B cell (primary cell): ENCODE results near the gene HENMT1. TPM values are rescaled to one million over a fixed set of nuclear protein-coding genes. Genes with fewer than 3 reads are reported as not detected.

Experiments
- ATAC-seq: fragments of 200-7000 bp; cut with Tn5 transposase; one replicate; pipeline ENCODE4 v1.10.0; 2021; ENCODE audit warnings: low read depth, mild to moderate bottlenecking, moderate number of reproducible peaks, moderate library complexity
- CTCF ChIA-PET: fragments of 350-600 bp; sonication (Branson Sonifier 250); formaldehyde crosslinking; loops from one replicate; lab custom pipeline; 2021; ENCODE audit warnings: antibody characterized with exemption, inconsistent platforms; lab: Charles Lee
- POLR2A ChIA-PET: fragments of 350-600 bp; sonication (Branson Sonifier 250); formaldehyde crosslinking; loops from one replicate; lab custom pipeline; 2021; ENCODE audit warnings: antibody characterized with exemption; lab: Charles Lee
- DNase-seq: peaks from one replicate; pipeline ENCODE4 v3.0.0; 2013
- H2AFZ ChIP-seq: 2 replicates; pipeline ENCODE4 v1.6.1; 2012; ENCODE audit warnings: mild to moderate bottlenecking, low read depth, low read length; ENCODE audit not compliant: insufficient read depth, poor library complexity, severe bottlenecking
- H3K27ac ChIP-seq, 2 donors: 1 replicate in 1 of 2; 2 replicates in 1 of 2; pipeline ENCODE4 v1.5.1; 2012 to 2013; ENCODE audit warnings: low read length in 2 of 2, mild to moderate bottlenecking in 2 of 2, moderate library complexity in 1 of 2
- H3K27me3 ChIP-seq, 4 experiments: fragments of 200-600 bp in 1 of 4; sonication (generic) in 1 of 4; replicated peaks in 1 of 4; 1 replicate in 2 of 4; 2 replicates in 2 of 4; pipeline versions ENCODE4 v1.6.1 to v1.7.0; 2013 to 2016; ENCODE audit warnings: low read length in 3 of 4, mild to moderate bottlenecking in 2 of 4, mixed read lengths in 1 of 4, moderate library complexity in 1 of 4; ENCODE audit not compliant: insufficient read depth in 4 of 4, control insufficient read depth in 3 of 4; ENCODE audit errors: control extremely low read depth in 1 of 4
- H3K36me3 ChIP-seq, 2 experiments: replicated peaks in 1 of 2; 1 replicate in 1 of 2; 2 replicates in 1 of 2; pipeline versions ENCODE4 v1.6.1 to v1.7.1; 2013; ENCODE audit warnings: low read length in 1 of 2; ENCODE audit not compliant: insufficient read depth in 2 of 2, control insufficient read depth in 1 of 2; ENCODE audit errors: control extremely low read depth in 1 of 2, extremely low read depth in 1 of 2
- H3K4me1 ChIP-seq, 2 donors: fragments of 200-600 bp in 1 of 2; sonication (generic) in 1 of 2; 1 replicate in 1 of 2; 2 replicates in 1 of 2; pipeline versions ENCODE4 v1.5.1 to v1.6.1; 2013 to 2017; ENCODE audit warnings: low read length in 2 of 2; ENCODE audit not compliant: control insufficient read depth in 2 of 2, insufficient read depth in 2 of 2
- H3K4me2 ChIP-seq: replicated peaks from 2 replicates; pipeline ENCODE3; 2012; ENCODE audit warnings: mild to moderate bottlenecking, low read depth, low read length; ENCODE audit not compliant: poor library complexity, severe bottlenecking
- H3K4me3 ChIP-seq, 5 experiments: fragments of 200-600 bp in 1 of 5; sonication (generic) in 1 of 5; 1 replicate in 3 of 5; 2 replicates in 2 of 5; pipeline versions ENCODE4 v1.5.1 to v1.7.0; 2011 to 2016; ENCODE audit warnings: low read length in 4 of 5, mild to moderate bottlenecking in 4 of 5, low read depth in 2 of 5, control low read depth in 1 of 5, moderate library complexity in 1 of 5; ENCODE audit not compliant: insufficient read depth in 1 of 5; ENCODE audit errors: control extremely low read depth in 1 of 5, extremely low read depth in 1 of 5
- H3K79me2 ChIP-seq: fragments of 200-600 bp; sonication (generic); one replicate; pipeline ENCODE4 v1.6.0; 2016; ENCODE audit warnings: low read length; ENCODE audit not compliant: control insufficient read depth, insufficient read depth
- H3K9ac ChIP-seq: fragments of 200-600 bp; sonication (generic); 2 replicates; pipeline ENCODE4 v1.6.1; 2017; ENCODE audit warnings: mild to moderate bottlenecking, low read length, moderate library complexity
- H3K9me3 ChIP-seq, 3 donors: one replicate each; pipeline versions ENCODE4 v1.6.1 to v1.7.1; 2013; ENCODE audit warnings: low read length in 2 of 3; ENCODE audit not compliant: control insufficient read depth in 2 of 3, insufficient read depth in 1 of 3; ENCODE audit errors: control extremely low read depth in 1 of 3
- H4K20me1 ChIP-seq: 2 replicates; pipeline ENCODE4 v1.6.0; 2012; ENCODE audit warnings: mild to moderate bottlenecking, low read length; ENCODE audit not compliant: insufficient read depth, control insufficient read depth, poor library complexity, severe bottlenecking
- H3K27ac Mint-ChIP-seq: one replicate; pipeline ENCODE4 v1.8.0; 2021; ENCODE audit warnings: mixed read lengths
- H3K27me3 Mint-ChIP-seq: one replicate; pipeline ENCODE4 v1.8.0; 2021; ENCODE audit warnings: mixed read lengths
- H3K4me1 Mint-ChIP-seq: one replicate; pipeline ENCODE4 v1.8.0; 2021; ENCODE audit warnings: mixed read lengths
- H3K4me3 Mint-ChIP-seq: one replicate; pipeline ENCODE4 v1.8.0; 2021; ENCODE audit warnings: mixed read lengths
- H3K9me3 Mint-ChIP-seq: one replicate; pipeline ENCODE4 v1.8.0; 2022; ENCODE audit warnings: mixed read lengths; ENCODE audit not compliant: insufficient read depth
- CTCF ChIP-seq: fragments of 200-600 bp; IDR thresholded peaks from one replicate; pipeline ENCODE4 v1.8.0; 2022; ENCODE audit warnings: antibody characterized with exemption, mild to moderate bottlenecking
- EZH2 ChIP-seq: IDR thresholded peaks from 2 replicates; pipeline ENCODE4 v1.6.1; 2012; ENCODE audit warnings: borderline replicate concordance, low read depth, mild to moderate bottlenecking, moderate library complexity, low read length; ENCODE audit not compliant: insufficient read depth, poor library complexity, severe bottlenecking
- WGBS: methylation state at CpG from one replicate; pipeline ENCODE4 v1.1.5; 2013; ENCODE audit warnings: missing lambda C conversion rate; ENCODE audit not compliant: insufficient coverage; 5-methylcytosine and 5-hydroxymethylcytosine counted together
- intact Hi-C: fragments of 100-400 bp; cut with micrococcal nuclease; formaldehyde crosslinking; loops from one replicate; pipeline ENCODE4 v1.10.0; 2022
- polyA plus RNA-seq: library from polyadenylated mRNA; depleted of rRNA; stranded (reverse); fragments of >200 nt; gene quantifications from 2 replicates; pipeline ENCODE4 v1.2.3, GENCODE V29; 2012
- total RNA-seq, 2 donors: library from RNA; stranded (reverse); fragments of 120-200 nt in 1 of 2; gene quantifications; 1 replicate in 1 of 2; 2 replicates in 1 of 2; pipeline versions ENCODE4 v1.2.3 to v1.2.4, GENCODE V29; 2013 to 2022

The HENMT1 gene
- total and polyA plus RNA-seq, 2 donors (not counting 1 experiment from before 2014, with no cell fraction given) = 4.2 to 6.4 TPM

- Histone ChIP-seq H4K20me1 (no peaks in the 10 kb centered on the region), H3K27me3 (no peaks in the 10 kb centered on the region), H3K79me2 (no peaks in the 10 kb centered on the region), H3K9me3 (no peaks in the 10 kb centered on the region), H3K27ac (no peak overlapping the region), H3K4me1 (peaks cover 3 to 4% of the 10 kb centered on the region in 2 donors), H2AFZ (no peak overlapping the region), H3K9ac (no peak overlapping the region), H3K4me2 (no peak overlapping the region), H3K4me3 (no peak overlapping the region), H3K36me3 (peaks cover 3 to 10% of the 10 kb centered on the region in 2 experiments)
- 53% methylated on average over 2 of the region's 9 CpGs for WGBS
- H3K27ac Mint-ChIP-seq = no peak overlapping the region
- H3K9me3 Mint-ChIP-seq = no peaks in the 10 kb centered on the region
- DNase-seq (no peak), ATAC-seq (no peak)
- no peak overlapping the region for H3K4me3 Mint-ChIP-seq
- H3K4me1 Mint-ChIP-seq = peaks cover 7% of the 10 kb centered on the region
- POLR2A ChIA-PET = interaction anchor here (0.5 kb wide), 1 partner anchor 20 kb away, joined by 5 read pairs; no protein-coding TSS in a partner anchor
- CTCF ChIA-PET = interaction anchor here (1.4 kb wide), 1 partner anchor 128 kb away, joined by 3 read pairs; no protein-coding TSS in a partner anchor
- intact Hi-C loops = no loop called here
- H3K27me3 Mint-ChIP-seq = no peaks in the 10 kb centered on the region
- no peak for TF ChIP-seq CTCF
- no peak for TF ChIP-seq EZH2
Observed at GRCh38 chr1:108639899-108640560, 20.9 kb downstream of the HENMT1 start.

GRCh38 chr1:108636876-108637275 lies 24.0 kb downstream of the HENMT1 start:
- Mint-ChIP-seq H3K4me1 (no peaks in the 10 kb centered on the region), H3K27me3 (no peaks in the 10 kb centered on the region), H3K4me3 (no peak overlapping the region), H3K9me3 (no peaks in the 10 kb centered on the region), H3K27ac (no peak overlapping the region)
- TF ChIP-seq CTCF (no peak), EZH2 (no peak)
- peaks cover 3 to 20% of the 10 kb centered on the region in 2 experiments for H3K36me3 ChIP-seq
- no peaks in the 10 kb centered on the region for H3K27me3 ChIP-seq
- no peaks in the 10 kb centered on the region for H4K20me1 ChIP-seq
- no peak overlapping the region for H3K4me2 ChIP-seq
- DNase-seq = no peak
- H3K4me1 ChIP-seq = no peaks in the 10 kb centered on the region
- CTCF ChIA-PET = interaction anchor here (1.1 kb wide), 1 partner anchor 125 kb away, joined by 4 read pairs; no protein-coding TSS in a partner anchor
- no peak overlapping the region for H3K9ac ChIP-seq
- WGBS = 83% methylated on average over 1 of the region's 2 CpGs
- no peaks in the 10 kb centered on the region for H3K9me3 ChIP-seq
- no peak for ATAC-seq
- no peak overlapping the region for H2AFZ ChIP-seq
- H3K27ac ChIP-seq = no peak overlapping the region
- no peak overlapping the region for H3K4me3 ChIP-seq
- POLR2A ChIA-PET = no interaction called here
- no peaks in the 10 kb centered on the region for H3K79me2 ChIP-seq
- intact Hi-C loops = no loop called here
